Activated CD4-positive, alpha-beta T cell treated with anti-CD3 and anti-CD28 coated beads for 1 hour (primary cell): ENCODE measurements around the gene YARS1.

Experiments
- DNase-seq: peaks from one replicate; pipeline ENCODE4 v3.0.0-alpha.2; 2020

Gene YARS1

DNA sequence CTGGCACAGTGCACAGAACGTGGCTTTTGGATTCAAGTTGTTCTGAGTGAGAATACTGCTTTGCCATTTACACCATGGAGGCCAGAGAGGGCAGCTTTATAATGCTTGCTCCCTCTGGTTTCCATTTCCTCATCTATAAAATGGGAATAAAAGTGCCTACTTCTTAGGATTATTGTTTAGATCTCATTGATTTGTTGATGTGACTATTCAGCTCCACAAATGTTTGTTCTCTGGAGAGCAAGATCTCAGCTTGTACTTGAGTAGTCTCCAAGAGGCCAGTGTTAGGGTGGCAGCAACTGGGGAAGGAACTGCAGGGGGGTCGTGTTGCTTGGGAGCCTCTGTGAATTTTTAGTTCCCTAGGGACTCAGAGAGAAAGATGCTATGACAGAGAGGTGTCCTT, 55.2 kb downstream of the YARS1 start:
- DNase-seq, result no peak

DNA sequence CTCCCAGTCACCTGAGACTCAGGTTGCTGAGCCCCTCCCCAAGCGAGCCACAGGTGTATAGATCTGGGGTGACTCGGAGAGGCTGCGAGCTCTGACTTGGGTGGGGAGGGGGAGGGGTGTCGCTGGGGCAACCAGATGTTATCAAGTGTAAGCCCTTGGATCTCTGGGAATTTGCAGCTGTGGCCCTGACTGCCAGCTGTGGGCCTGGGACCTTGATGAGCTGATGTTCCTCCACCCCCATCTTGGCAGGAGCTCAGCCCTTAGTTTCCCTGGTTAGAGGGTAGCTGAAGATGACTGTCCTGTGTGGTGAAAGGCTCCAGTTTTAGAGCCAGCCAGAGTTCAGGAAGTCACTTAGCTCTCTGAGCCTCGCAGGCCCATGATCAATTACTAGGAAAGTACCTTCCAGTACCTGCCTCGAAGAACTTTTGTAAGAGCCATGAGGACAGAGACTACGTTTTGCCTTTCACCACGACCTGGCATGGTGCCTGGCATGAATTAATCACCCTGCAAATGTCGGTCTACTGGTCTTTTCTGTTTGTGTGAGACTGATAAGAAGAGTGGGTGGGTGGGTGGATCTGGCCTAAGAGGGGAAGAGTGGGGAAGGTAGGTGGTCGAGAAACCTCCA, 55.8 kb downstream of the YARS1 start:
- no peak for DNase-seq

DNA sequence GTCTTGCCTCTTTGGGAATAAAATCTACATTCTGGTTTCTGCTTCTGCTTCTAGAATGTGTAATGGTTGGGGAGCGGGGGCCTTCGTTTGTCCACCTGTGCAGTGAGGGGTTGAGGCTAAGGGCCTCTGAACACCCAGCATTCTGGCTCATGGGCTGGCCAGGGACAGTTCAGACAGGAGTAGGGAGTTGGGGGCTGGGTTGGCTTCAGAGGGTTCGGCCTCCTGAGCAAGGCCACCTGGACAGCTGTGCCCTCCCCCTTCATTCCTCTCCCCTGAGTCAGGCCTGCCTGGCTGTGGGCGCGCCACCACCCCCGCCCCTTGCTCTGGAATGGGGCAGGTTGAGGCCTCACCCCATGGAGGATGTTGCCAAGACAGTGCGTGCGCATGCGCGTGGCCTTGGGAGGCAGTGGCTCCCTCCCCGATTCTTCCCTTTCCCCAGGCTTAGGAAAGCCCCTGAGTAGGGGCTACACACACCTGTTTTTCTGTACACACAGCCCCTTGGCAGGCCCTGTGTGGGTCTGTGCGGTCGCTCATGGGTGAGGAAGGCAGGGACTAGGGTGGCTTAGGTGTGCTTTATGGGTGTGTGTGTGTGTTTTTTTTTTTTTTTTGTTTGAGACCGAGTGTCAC, 57.0 kb downstream of the YARS1 start:
- DNase-seq, result no peak

DNA sequence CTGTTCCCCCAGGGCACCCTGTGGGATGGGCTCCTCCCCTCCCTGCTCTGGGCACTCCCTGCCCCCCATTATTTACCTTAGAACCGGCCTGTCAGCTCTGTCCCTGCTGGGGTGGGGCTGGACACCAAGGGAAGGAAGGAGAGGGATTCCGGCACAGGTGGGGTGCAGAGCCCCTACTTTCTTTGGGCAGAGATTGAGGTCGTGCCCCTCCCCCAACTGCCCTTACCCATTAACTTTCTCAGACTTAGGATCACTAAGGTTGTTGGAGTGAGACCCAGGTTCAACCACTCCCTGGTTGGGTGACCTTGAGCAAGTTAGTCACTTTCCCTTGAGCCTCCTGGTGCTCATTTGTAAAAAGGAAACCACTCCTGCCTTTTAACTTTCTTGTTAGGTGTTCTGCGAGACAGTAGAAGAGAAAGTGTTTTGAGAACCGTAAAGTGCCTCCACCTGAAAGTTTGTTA, 57.6 kb downstream of the YARS1 start:
- DNase-seq, result no peak

- no peak for DNase-seq
Measured at GRCh38 chr1:32758795-32759430, 58.2 kb downstream of the YARS1 start.

GRCh38 chr1:32758177-32758794, 58.9 kb downstream of the YARS1 start:
- no peak for DNase-seq

GRCh38 chr1:32757213-32757895, 59.8 kb downstream of the YARS1 start:
- DNase-seq, result no peak

DNA sequence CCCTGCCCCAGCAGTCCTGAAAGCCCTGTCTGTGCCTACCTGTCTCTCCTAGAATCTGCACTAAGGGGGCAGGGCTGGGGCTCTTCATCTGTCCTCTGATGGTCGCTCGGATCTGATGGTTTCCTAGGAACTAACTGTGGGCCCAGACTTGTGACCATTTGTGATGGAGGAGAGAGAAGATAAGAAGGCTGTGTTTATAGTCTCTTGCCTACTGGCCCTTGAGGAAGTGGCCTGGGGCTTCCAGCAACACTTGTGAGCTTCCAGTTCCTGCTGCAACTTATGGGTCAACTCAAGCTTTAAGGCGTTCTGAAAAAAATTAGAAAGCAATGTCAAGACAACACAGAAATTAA, 61.4 kb downstream of the YARS1 start:
- no peak for DNase-seq

GRCh38 chr1:32755098-32755809, 61.9 kb downstream of the YARS1 start:
- DNase-seq, result no peak

DNA sequence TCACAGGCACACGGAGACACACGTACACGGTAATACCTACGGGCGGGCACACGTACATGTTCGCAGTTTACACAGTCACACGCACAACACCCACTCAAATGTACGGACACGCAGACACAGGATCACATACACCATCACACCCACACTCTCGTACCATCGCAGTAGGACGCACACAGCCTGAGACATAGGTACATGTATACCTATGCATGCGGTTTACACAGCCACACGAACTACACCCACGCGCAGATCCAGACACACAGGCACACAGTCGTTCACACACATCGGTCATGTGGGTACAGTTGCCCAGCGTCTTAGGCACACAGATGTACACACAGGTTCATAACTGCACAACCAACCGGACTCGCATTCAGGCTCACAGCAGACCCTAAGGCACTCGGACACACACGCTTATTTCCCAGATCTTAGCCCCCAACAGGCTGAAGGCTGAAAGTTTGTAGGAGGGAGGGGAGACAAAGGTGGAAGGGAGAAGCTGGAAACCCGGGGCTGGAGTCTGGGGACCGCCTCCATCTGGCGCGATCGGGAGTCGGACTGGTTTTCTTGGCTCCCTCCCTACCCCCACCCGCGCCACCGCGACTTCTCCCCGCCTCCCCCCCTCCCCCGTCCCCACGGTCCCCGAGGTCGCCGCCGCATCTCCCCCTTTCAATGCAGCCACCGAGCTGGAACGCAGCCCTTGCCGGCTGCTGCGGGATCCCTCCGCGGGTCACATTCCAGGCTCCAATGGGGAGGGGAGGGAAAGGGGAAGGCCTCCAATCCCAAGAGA, 62.7 kb downstream of the YARS1 start:
- peak; percentile 16 for DNase-seq

GRCh38 chr1:32753532-32754316, 63.4 kb downstream of the YARS1 start:
- peak; percentile 48 for DNase-seq

DNA sequence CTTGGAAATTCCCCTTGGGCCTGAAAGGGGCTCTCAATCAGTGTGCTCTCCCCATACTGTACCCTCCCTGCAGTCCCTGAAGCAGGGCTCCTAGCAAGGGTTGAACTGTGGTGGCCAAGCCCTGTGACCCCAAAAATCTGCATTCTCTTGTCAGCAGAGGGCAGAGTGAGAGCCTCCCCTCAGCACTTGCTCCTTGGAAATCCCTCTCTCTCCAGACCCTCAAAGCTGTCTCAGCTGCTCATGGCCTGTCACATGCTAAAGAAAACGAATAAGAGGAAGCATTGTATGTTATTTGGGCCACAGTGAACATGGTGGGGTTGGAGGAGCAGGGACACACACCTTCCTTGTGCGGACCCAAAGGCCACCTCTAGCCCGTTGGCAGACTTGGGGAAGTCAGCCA, 67.4 kb downstream of the YARS1 start:
- DNase-seq, result no peak

GRCh38 chr1:32749332-32749731, 67.8 kb downstream of the YARS1 start:
- no peak for DNase-seq

DNA sequence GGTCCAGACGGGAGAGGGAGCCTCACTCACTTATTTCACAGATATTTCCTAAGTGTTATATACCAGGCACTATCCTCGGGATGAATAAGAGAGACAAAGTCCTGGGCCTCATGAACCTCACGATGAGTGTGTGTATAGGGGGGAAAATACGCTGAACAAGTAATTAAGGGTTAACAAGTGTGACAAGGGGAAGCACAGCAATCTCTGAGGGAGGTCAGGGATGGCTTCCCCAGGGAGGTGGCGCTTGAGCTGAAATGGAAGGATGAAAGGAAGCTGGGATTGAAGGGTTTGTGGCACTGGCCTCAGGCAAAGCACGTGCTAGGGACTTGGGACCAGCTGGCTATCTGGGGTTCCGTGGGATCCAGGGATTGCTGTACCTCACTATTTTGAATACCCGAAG, 68.2 kb downstream of the YARS1 start:
- no peak for DNase-seq

- DNase-seq, result no peak
Measured at GRCh38 chr1:32748348-32748747, 68.8 kb downstream of the YARS1 start.

GRCh38 chr1:32746130-32746529, 71.0 kb downstream of the YARS1 start:
- DNase-seq, result no peak

DNA sequence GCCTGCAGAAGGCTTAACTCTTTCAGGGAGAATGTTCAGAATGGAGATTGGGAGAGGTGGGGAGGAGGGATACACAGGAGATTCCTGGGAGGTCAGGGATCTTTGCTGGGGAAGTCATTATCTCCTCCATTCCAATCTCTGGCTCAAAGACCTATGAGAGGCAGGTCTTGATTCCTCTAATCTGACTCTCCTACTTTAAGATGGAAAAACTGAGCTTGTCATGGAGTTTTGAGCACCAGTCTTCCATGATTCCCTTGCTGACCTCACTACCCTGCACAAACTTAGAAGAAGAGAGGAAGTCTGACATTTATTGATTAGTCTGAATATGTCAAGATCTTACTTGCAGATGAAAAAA, 73.1 kb downstream of the YARS1 start:
- no peak for DNase-seq

GRCh38 chr1:32743380-32744070, 73.6 kb downstream of the YARS1 start:
- DNase-seq, result no peak

- DNase-seq, result no peak
Measured at GRCh38 chr1:32742956-32743355, 74.2 kb downstream of the YARS1 start.

GRCh38 chr1:32742199-32742947, 74.8 kb downstream of the YARS1 start:
- no peak for DNase-seq
